H1 (cell line): ENCODE results near the gene CAPN11. TPM values are rescaled to one million over a fixed set of nuclear protein-coding genes. Genes with fewer than 3 reads are reported as not detected.

Experiments
- CTCF ChIA-PET: fragments of 300-600 bp; sonication (Branson Sonifier 250); formaldehyde crosslinking; loops from one replicate; lab custom pipeline; 2021; ENCODE audit not compliant: partially characterized antibody; lab: Charles Lee
- POLR2A ChIA-PET: fragments of 300-600 bp; sonication (Branson Sonifier 250); formaldehyde crosslinking; loops from one replicate; lab custom pipeline; 2021; ENCODE audit warnings: inconsistent platforms; ENCODE audit not compliant: partially characterized antibody; lab: Charles Lee
- DNase-seq, 2 experiments: peaks; one replicate each; pipeline versions ENCODE4 v3.0.0 to v3.0.0-alpha.2; 2010 to 2022; ENCODE audit warnings: low spot score in 2 of 2, low read depth in 1 of 2, mixed read lengths in 1 of 2
- FAIRE-seq: peaks from 2 replicates; lab custom pipeline; 2011; peaks lifted over from hg19 to GRCh38; lab: Jason Lieb, UNC
- H2AFZ ChIP-seq: 2 replicates; pipeline ENCODE4 v1.8.1; 2012; ENCODE audit warnings: low read length, inconsistent platforms
- H2AK5ac ChIP-seq: 2 replicates; pipeline ENCODE4 v1.6.1; 2013; ENCODE audit warnings: low read depth, low read length
- H2BK120ac ChIP-seq: replicated peaks from 2 replicates; pipeline ENCODE3; 2013; ENCODE audit warnings: low read depth, low read length, inconsistent platforms
- H2BK12ac ChIP-seq: 2 replicates; pipeline ENCODE4 v1.6.1; 2013; ENCODE audit warnings: low read depth, low read length
- H2BK15ac ChIP-seq: 2 replicates; pipeline ENCODE4 v1.6.1; 2013; ENCODE audit warnings: low read length
- H2BK20ac ChIP-seq: 2 replicates; pipeline ENCODE4 v1.6.1; 2013; ENCODE audit warnings: low read length
- H2BK5ac ChIP-seq: 2 replicates; pipeline ENCODE4 v1.6.1; 2013; ENCODE audit warnings: low read depth, low read length
- H3K14ac ChIP-seq: 2 replicates; pipeline ENCODE4 v1.6.1; 2013; ENCODE audit warnings: inconsistent platforms; ENCODE audit not compliant: insufficient read length
- H3K18ac ChIP-seq: 2 replicates; pipeline ENCODE4 v1.6.1; 2013; ENCODE audit warnings: low read length; ENCODE audit errors: extremely low read depth
- H3K23ac ChIP-seq: 2 replicates; pipeline ENCODE4 v1.6.1; 2013; ENCODE audit warnings: inconsistent platforms; ENCODE audit not compliant: insufficient read length
- H3K23me2 ChIP-seq: 2 replicates; pipeline ENCODE4 v1.6.1; 2013; ENCODE audit warnings: low read depth, low read length
- H3K27ac ChIP-seq: 2 replicates; pipeline ENCODE4 v1.6.1; 2011; ENCODE audit warnings: low read depth, low read length, inconsistent platforms
- H3K27me3 ChIP-seq, 4 experiments: replicated peaks in 1 of 4; 1 replicate in 1 of 4; 2 replicates in 3 of 4; pipeline versions ENCODE4 v1.6.1 to v1.8.1; 2011 to 2013; ENCODE audit warnings: low read length in 3 of 4, mild to moderate bottlenecking in 3 of 4, inconsistent platforms in 2 of 4, mixed read lengths in 2 of 4, moderate library complexity in 1 of 4; ENCODE audit not compliant: control insufficient read depth in 3 of 4, insufficient read depth in 3 of 4; ENCODE audit errors: extremely low read depth in 1 of 4
- H3K36me3 ChIP-seq, 4 experiments: 2 replicates each; pipeline versions ENCODE4 v1.6.1 to v1.8.1; 2011 to 2013; ENCODE audit warnings: mild to moderate bottlenecking in 4 of 4, low read length in 3 of 4, moderate library complexity in 2 of 4, control low read depth in 1 of 4, inconsistent platforms in 1 of 4; ENCODE audit not compliant: insufficient read depth in 4 of 4, control insufficient read depth in 2 of 4
- H3K4ac ChIP-seq: replicated peaks from 2 replicates; pipeline ENCODE3; 2013; ENCODE audit warnings: low read length, low read depth, mixed read lengths, inconsistent platforms; ENCODE audit not compliant: insufficient read length
- H3K4me1 ChIP-seq, 4 experiments: replicated peaks in 1 of 4; 1 replicate in 1 of 4; 2 replicates in 3 of 4; pipeline versions ENCODE4 v1.6.1 to v1.8.1; 2011 to 2013; ENCODE audit warnings: low read length in 3 of 4, inconsistent platforms in 2 of 4, mixed read lengths in 1 of 4; ENCODE audit not compliant: insufficient read depth in 4 of 4, control insufficient read depth in 3 of 4
- H3K4me2 ChIP-seq, 2 experiments: 2 replicates each; pipeline versions ENCODE4 v1.6.1 to v1.8.1; 2011 to 2013; ENCODE audit warnings: low read depth in 2 of 2, low read length in 2 of 2, control low read depth in 1 of 2, inconsistent platforms in 1 of 2, mild to moderate bottlenecking in 1 of 2; ENCODE audit not compliant: insufficient read depth in 1 of 2
- H3K4me3 ChIP-seq, 4 experiments: fragments of 200-600, 300-600 bp in 1 of 4; sonication (generic), shearing (Covaris generic), sonication (Bioruptor Twin) in 1 of 4; 2 replicates each; pipeline versions ENCODE4 v1.5.1 to v1.8.1; 2011 to 2016; ENCODE audit warnings: low read length in 4 of 4, low read depth in 3 of 4, control low read depth in 2 of 4, inconsistent platforms in 2 of 4, mild to moderate bottlenecking in 2 of 4, mixed read lengths in 1 of 4, moderate library complexity in 1 of 4; ENCODE audit not compliant: insufficient read depth in 2 of 4; ENCODE audit errors: extremely low read depth in 1 of 4
- H3K56ac ChIP-seq: replicated peaks from 2 replicates; pipeline ENCODE3; 2013; ENCODE audit warnings: low read depth, mild to moderate bottlenecking, mixed read lengths, low read length, inconsistent platforms; ENCODE audit not compliant: insufficient read length
- H3K79me1 ChIP-seq: 2 replicates; pipeline ENCODE4 v1.6.1; 2013; ENCODE audit warnings: low read depth, low read length, control low read depth
- H3K79me2 ChIP-seq, 2 experiments: 2 replicates each; pipeline versions ENCODE4 v1.6.1 to v1.8.1; 2012 to 2013; ENCODE audit warnings: low read length in 2 of 2, mild to moderate bottlenecking in 2 of 2, inconsistent platforms in 1 of 2; ENCODE audit not compliant: insufficient read depth in 2 of 2, control insufficient read depth in 1 of 2
- H3K9ac ChIP-seq, 4 experiments: replicated peaks in 1 of 4; 1 replicate in 1 of 4; 2 replicates in 3 of 4; pipeline versions ENCODE4 v1.6.1 to v1.8.1; 2011 to 2013; ENCODE audit warnings: low read depth in 3 of 4, low read length in 3 of 4, control low read depth in 2 of 4, mild to moderate bottlenecking in 2 of 4, moderate library complexity in 2 of 4, inconsistent platforms in 1 of 4; ENCODE audit errors: extremely low read depth in 1 of 4
- H3K9me3 ChIP-seq, 2 experiments: 2 replicates each; pipeline versions ENCODE4 v1.6.1 to v1.8.1; 2012 to 2013; ENCODE audit warnings: mild to moderate bottlenecking in 2 of 2, moderate library complexity in 2 of 2, control low read depth in 1 of 2, inconsistent platforms in 1 of 2, low read depth in 1 of 2, low read length in 1 of 2, mixed read lengths in 1 of 2; ENCODE audit not compliant: insufficient read depth in 2 of 2
- H4K20me1 ChIP-seq, 2 experiments: replicated peaks in 1 of 2; 2 replicates each; pipeline versions ENCODE3 to v1.8.1; 2011 to 2013; ENCODE audit warnings: inconsistent platforms in 2 of 2, low read length in 2 of 2, mild to moderate bottlenecking in 1 of 2; ENCODE audit not compliant: insufficient read depth in 2 of 2, control insufficient read depth in 1 of 2
- H4K5ac ChIP-seq: 2 replicates; pipeline ENCODE4 v1.6.1; 2013; ENCODE audit warnings: low read length, low read depth, mixed read lengths, inconsistent platforms; ENCODE audit not compliant: insufficient read length
- H4K8ac ChIP-seq: 2 replicates; pipeline ENCODE4 v1.8.0; 2013; ENCODE audit warnings: mild to moderate bottlenecking, moderate library complexity, low read length, inconsistent platforms; ENCODE audit not compliant: insufficient read depth; ENCODE audit errors: extremely low read depth
- H4K91ac ChIP-seq: replicated peaks from 2 replicates; pipeline ENCODE3; 2013; ENCODE audit warnings: low read length, mixed read lengths, inconsistent platforms; ENCODE audit not compliant: insufficient read length
- CBX5 ChIP-seq: fragments of 300-800, 300-1000 bp; sonication (generic); IDR thresholded peaks from 2 replicates; pipeline ENCODE4 v1.7.1; 2016; ENCODE audit warnings: antibody characterized with exemption, low read length, low read depth
- WGBS, 2 experiments: shearing (Covaris generic) in 1 of 2; methylation state at CpG; one replicate each; pipeline versions ENCODE4 v1.1.6 to v1.1.7; 2013 to 2015; ENCODE audit warnings: low lambda C conversion rate in 2 of 2, mixed read lengths in 2 of 2, inconsistent platforms in 1 of 2, low coverage in 1 of 2, missing lambda C conversion rate in 1 of 2; ENCODE audit not compliant: insufficient replicate concordance in 2 of 2, insufficient coverage in 1 of 2, insufficient read length in 1 of 2; ENCODE audit errors: extremely low coverage in 1 of 2, missing lambda C conversion rate in 1 of 2; 5-methylcytosine and 5-hydroxymethylcytosine counted together
- polyA plus RNA-seq, 7 experiments: library from polyadenylated mRNA; depleted of rRNA in 3 of 7; stranded (reverse) in 5 of 7; unstranded in 2 of 7; fragments of >200 nt in 5 of 7; fragments of 200-250 nt in 2 of 7; gene quantifications; 1 replicate in 5 of 7; 2 replicates in 1 of 7; 4 replicates in 1 of 7; pipeline versions ENCODE4 v1.2.1 to v1.2.3, GENCODE V29; 2011 to 2013; ENCODE audit warnings: missing spikeins in 2 of 7, mixed read lengths in 2 of 7
- total RNA-seq: library from RNA; stranded (reverse); fragmentation: NEBNext Ultra II Directional; extraction: Animal tissue kit (Norgen Biotek cat#: 25700); gene quantifications from 2 replicates; pipeline ENCODE4 v1.2.1, GENCODE V29; 2021
- TF ChIP-seq, protein P1 (sequence below), 3 experiments: IDR thresholded peaks; 1 replicate in 2 of 3; 2 replicates in 1 of 3; pipeline versions ENCODE4 v1.5.1 to v1.6.1; 2011; ENCODE audit warnings: low read length in 3 of 3, mild to moderate bottlenecking in 3 of 3, inconsistent platforms in 2 of 3, low read depth in 1 of 3, moderate library complexity in 1 of 3; ENCODE audit not compliant: insufficient read depth in 1 of 3; ENCODE audit errors: control extremely low read depth in 1 of 3

Gene CAPN11
- total and polyA plus RNA-seq, 2 of the 8 experiments (the other 6 are each of a cell fraction or from before 2014, with no cell fraction given), result 0.95 to 0.97 TPM

DNA sequence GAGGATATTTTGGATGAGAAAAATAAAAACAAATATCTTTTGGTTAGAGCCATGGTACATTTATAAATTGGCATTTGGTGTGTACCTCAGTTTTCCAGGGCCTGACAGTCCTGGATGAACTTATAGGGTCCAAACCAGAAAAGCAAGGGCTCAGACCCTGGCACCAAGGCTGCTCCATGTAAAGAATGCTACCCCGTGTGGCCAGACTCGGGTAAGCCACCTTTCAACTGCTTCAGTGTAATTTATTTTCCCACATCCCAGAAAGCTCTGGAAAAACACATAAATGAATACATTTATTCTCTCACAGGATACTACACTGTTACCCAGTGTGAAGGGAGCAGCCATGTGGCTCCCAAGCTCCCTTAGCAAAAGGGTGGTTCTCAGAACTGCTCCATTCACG, 45.2 kb upstream of the CAPN11 start:
- H2AK5ac ChIP-seq, result no peak overlapping the region
- H3K9me3 ChIP-seq, result no peaks in the 10 kb centered on the region
- H3K23ac ChIP-seq, result no peak overlapping the region
- H4K91ac ChIP-seq, result no peak overlapping the region
- no peaks in the 10 kb centered on the region for H3K4me1 ChIP-seq
- H3K9ac ChIP-seq, result no peak overlapping the region
- ChIA-PET POLR2A (interaction anchor here (1.4 to 1.7 kb wide), 2 partner anchors 13 to 142 kb away, joined by 3 to 5 read pairs; no protein-coding TSS in a partner anchor), CTCF (interaction anchor here (0.8 to 22.5 kb wide), 6 partner anchors 10 to 111 kb away, joined by 3 to 255 read pairs (median 3); no protein-coding TSS in a partner anchor)
- H3K18ac ChIP-seq, result no peak overlapping the region
- H3K4ac ChIP-seq, result no peak overlapping the region
- no peak overlapping the region for H2AFZ ChIP-seq
- peaks cover 16 to 25% of the 10 kb centered on the region in 2 experiments for H4K20me1 ChIP-seq
- DNase-seq (no peak), FAIRE-seq (no peak)
- H3K4me2 ChIP-seq, result no peak overlapping the region
- H3K4me3 ChIP-seq, result no peak overlapping the region
- no peak overlapping the region for H2BK15ac ChIP-seq
- no peak overlapping the region for H3K56ac ChIP-seq
- H3K14ac ChIP-seq, result no peak overlapping the region
- H3K27me3 ChIP-seq, result no peaks in the 10 kb centered on the region
- no peak overlapping the region for H3K27ac ChIP-seq
- no peak overlapping the region for H4K8ac ChIP-seq
- TF ChIP-seq, protein P1, sequence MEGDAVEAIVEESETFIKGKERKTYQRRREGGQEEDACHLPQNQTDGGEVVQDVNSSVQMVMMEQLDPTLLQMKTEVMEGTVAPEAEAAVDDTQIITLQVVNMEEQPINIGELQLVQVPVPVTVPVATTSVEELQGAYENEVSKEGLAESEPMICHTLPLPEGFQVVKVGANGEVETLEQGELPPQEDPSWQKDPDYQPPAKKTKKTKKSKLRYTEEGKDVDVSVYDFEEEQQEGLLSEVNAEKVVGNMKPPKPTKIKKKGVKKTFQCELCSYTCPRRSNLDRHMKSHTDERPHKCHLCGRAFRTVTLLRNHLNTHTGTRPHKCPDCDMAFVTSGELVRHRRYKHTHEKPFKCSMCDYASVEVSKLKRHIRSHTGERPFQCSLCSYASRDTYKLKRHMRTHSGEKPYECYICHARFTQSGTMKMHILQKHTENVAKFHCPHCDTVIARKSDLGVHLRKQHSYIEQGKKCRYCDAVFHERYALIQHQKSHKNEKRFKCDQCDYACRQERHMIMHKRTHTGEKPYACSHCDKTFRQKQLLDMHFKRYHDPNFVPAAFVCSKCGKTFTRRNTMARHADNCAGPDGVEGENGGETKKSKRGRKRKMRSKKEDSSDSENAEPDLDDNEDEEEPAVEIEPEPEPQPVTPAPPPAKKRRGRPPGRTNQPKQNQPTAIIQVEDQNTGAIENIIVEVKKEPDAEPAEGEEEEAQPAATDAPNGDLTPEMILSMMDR (IDR thresholded peaks at IDR 0.05; ENCODE audit: control extremely low read depth in 1 of 3, insufficient read depth in 1 of 3, low read depth in 1 of 3, low read length in 3 of 3), result peak; percentile 34 to 51 (median 39); a peak in 3 of 4 replicates
- TF ChIP-seq CBX5, result no peak
- H3K36me3 ChIP-seq, result peaks cover 8 to 58% (median 27%) of the 10 kb centered on the region in 4 experiments
- no peak overlapping the region for H2BK5ac ChIP-seq
- H2BK12ac ChIP-seq, result no peak overlapping the region
- peaks cover 11 to 44% of the 10 kb centered on the region in 2 experiments for H3K79me2 ChIP-seq
- H2BK20ac ChIP-seq, result no peak overlapping the region
- no peaks in the 10 kb centered on the region; the same call in 1 of the 2 replicates for H3K23me2 ChIP-seq
- 88% methylated on average over 3 of the region's 3 CpGs; no CpG with 5 or more reads in 1 of the 2 experiments for WGBS, 2 experiments
- no peak overlapping the region for H4K5ac ChIP-seq
- no peak overlapping the region for H2BK120ac ChIP-seq
- peaks cover 12% of the 10 kb centered on the region for H3K79me1 ChIP-seq
